ENCODE results near the gene HBP1. TPM values are rescaled to one million over a fixed set of nuclear protein-coding genes. Genes with fewer than 3 reads are reported as not detected.

The HBP1 gene
- total RNA-seq, 1 donor from 2014 or later: 84.6 TPM

DNA sequence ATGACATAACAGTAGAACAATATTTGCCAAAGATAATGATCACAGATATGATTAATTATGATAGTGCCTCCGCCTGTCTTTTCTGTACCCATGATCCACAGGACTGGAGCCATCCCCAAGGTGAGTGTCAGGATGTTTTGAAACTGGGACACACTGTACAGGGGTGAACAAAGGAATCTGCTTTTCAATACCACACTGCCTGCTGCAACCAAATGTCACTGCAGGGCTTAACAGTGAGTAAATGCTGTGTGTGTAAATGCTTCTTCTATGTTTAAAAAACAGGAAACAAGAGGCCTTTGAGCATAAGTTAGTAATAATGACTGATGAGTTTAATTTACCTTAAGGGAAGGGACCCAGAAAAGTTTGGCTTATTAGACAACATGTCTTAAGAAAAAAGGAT, 65.2 kb downstream of the HBP1 start:
- H3K36me3 Mint-ChIP-seq (ENCODE audit: unreplicated experiment): peaks cover 12% of the 10 kb centered on the region
- no peak for DNase-seq (ENCODE audit: extremely low spot score, unreplicated experiment)
- no peak overlapping the region for H3K4me3 Mint-ChIP-seq (ENCODE audit: unreplicated experiment)
- no peak overlapping the region for H3K27ac Mint-ChIP-seq (ENCODE audit: unreplicated experiment)
- peaks cover 11% of the 10 kb centered on the region for H3K4me1 Mint-ChIP-seq (ENCODE audit: unreplicated experiment)
- TF ChIP-seq, protein P1, sequence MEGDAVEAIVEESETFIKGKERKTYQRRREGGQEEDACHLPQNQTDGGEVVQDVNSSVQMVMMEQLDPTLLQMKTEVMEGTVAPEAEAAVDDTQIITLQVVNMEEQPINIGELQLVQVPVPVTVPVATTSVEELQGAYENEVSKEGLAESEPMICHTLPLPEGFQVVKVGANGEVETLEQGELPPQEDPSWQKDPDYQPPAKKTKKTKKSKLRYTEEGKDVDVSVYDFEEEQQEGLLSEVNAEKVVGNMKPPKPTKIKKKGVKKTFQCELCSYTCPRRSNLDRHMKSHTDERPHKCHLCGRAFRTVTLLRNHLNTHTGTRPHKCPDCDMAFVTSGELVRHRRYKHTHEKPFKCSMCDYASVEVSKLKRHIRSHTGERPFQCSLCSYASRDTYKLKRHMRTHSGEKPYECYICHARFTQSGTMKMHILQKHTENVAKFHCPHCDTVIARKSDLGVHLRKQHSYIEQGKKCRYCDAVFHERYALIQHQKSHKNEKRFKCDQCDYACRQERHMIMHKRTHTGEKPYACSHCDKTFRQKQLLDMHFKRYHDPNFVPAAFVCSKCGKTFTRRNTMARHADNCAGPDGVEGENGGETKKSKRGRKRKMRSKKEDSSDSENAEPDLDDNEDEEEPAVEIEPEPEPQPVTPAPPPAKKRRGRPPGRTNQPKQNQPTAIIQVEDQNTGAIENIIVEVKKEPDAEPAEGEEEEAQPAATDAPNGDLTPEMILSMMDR (IDR thresholded peaks at IDR 0.05): no peak
- H3K9me3 Mint-ChIP-seq (ENCODE audit: unreplicated experiment): no peaks in the 10 kb centered on the region
- no peaks in the 10 kb centered on the region for H3K27me3 Mint-ChIP-seq (ENCODE audit: unreplicated experiment)

DNA sequence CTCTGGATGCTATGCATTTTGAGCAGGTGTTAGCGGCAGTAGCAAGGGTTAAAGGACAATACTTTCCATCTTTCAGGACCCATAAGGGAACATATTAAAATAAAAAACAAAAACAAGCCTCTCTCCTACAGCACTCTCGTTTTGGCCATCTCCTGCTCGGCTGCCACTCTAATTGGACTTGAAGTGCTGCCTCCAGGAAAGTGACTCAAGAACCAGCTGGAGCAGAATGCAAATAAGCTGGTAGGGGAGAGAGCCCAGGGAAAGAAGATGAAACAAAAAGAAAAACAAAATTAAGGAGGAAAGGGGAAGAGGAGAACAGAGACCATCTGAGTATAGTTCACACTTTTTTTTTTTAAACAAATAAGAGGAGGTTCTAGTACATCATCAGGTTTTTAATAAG, 65.6 kb downstream of the HBP1 start:
- Mint-ChIP-seq H3K4me1 (ENCODE audit: unreplicated experiment) (peaks cover 11% of the 10 kb centered on the region), H3K9me3 (ENCODE audit: unreplicated experiment) (no peaks in the 10 kb centered on the region), H3K27ac (ENCODE audit: unreplicated experiment) (no peak overlapping the region), H3K4me3 (ENCODE audit: unreplicated experiment) (no peak overlapping the region), H3K27me3 (ENCODE audit: unreplicated experiment) (no peaks in the 10 kb centered on the region), H3K36me3 (ENCODE audit: unreplicated experiment) (peaks cover 9% of the 10 kb centered on the region)
- TF ChIP-seq, protein P1 (IDR thresholded peaks at IDR 0.05): no peak
- no peak for DNase-seq (ENCODE audit: extremely low spot score, unreplicated experiment)

DNA sequence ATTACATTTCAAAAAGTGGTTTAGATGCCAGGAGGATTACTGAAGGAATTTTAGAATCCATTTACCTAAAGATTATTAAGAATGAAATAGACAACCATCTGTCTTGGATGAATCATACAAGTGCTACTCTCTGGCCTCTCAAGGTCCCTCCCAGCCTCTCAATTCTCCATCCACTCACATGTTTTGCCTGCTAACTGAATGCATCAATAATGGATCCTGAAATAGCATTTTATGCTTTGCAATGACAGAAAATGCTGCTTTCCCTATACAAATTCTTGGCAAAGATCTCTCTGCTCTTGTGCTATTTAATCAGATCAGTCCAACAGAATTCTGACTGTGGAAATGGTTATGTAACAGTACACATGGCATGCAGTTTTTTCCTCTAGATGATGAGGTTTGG, 68.1 kb downstream of the HBP1 start:
- DNase-seq (ENCODE audit: extremely low spot score, unreplicated experiment): no peak
- H3K4me1 Mint-ChIP-seq (ENCODE audit: unreplicated experiment): peaks cover 5% of the 10 kb centered on the region
- H3K9me3 Mint-ChIP-seq (ENCODE audit: unreplicated experiment): no peaks in the 10 kb centered on the region
- H3K27me3 Mint-ChIP-seq (ENCODE audit: unreplicated experiment): no peaks in the 10 kb centered on the region
- TF ChIP-seq, protein P1 (IDR thresholded peaks at IDR 0.05): no peak
- H3K4me3 Mint-ChIP-seq (ENCODE audit: unreplicated experiment): no peak overlapping the region
- H3K27ac Mint-ChIP-seq (ENCODE audit: unreplicated experiment): no peak overlapping the region
- peaks cover 11% of the 10 kb centered on the region for H3K36me3 Mint-ChIP-seq (ENCODE audit: unreplicated experiment)

DNA sequence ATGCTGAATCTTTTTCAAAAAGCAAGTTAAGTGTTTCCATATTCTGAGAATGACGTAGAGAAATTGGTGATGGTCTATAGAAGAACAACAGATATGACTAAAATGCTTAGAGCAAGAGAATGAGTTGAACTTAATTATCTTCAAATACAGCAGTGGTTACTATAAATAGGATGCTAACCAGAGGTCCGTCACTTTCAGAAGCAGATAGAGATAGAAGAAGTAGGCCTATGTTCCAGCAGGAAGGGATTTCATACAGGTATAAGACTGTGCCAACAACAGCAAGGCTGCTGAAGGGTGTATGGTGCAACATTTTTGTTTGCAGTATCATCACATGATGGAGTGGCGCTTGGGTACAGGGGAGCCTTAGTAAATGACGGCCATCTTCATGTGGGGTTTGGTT, 68.6 kb downstream of the HBP1 start:
- no peak for DNase-seq (ENCODE audit: extremely low spot score, unreplicated experiment)
- Mint-ChIP-seq H3K4me3 (ENCODE audit: unreplicated experiment) (no peak overlapping the region), H3K27ac (ENCODE audit: unreplicated experiment) (no peak overlapping the region), H3K4me1 (ENCODE audit: unreplicated experiment) (peaks cover 5% of the 10 kb centered on the region), H3K36me3 (ENCODE audit: unreplicated experiment) (peaks cover 11% of the 10 kb centered on the region), H3K27me3 (ENCODE audit: unreplicated experiment) (no peaks in the 10 kb centered on the region), H3K9me3 (ENCODE audit: unreplicated experiment) (no peaks in the 10 kb centered on the region)
- TF ChIP-seq, protein P1 (IDR thresholded peaks at IDR 0.05): no peak

DNA sequence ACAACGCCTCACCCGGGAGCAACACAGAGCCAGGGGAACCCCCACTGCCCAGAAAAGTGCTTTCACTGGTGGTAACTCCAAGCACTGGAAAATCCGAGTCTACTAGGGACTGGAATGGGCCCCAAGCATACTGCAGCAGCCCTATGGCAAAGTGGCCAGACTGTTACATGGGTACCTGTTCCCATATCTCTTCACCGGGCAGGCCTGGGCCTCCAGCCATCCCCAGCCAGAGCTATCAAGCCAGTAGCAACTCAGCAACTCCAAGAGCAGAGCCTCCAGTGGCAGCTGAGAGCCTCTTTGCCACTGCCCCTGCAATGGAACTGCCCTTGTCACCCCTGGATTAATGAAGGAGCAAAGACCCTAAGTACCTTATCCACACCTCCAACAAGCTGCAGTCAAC, 73.5 kb downstream of the HBP1 start:
- Mint-ChIP-seq H3K4me1 (ENCODE audit: unreplicated experiment) (no peaks in the 10 kb centered on the region), H3K4me3 (ENCODE audit: unreplicated experiment) (no peak overlapping the region), H3K36me3 (ENCODE audit: unreplicated experiment) (peaks cover 41% of the 10 kb centered on the region), H3K27me3 (ENCODE audit: unreplicated experiment) (no peaks in the 10 kb centered on the region), H3K27ac (ENCODE audit: unreplicated experiment) (no peak overlapping the region), H3K9me3 (ENCODE audit: unreplicated experiment) (peaks cover 29% of the 10 kb centered on the region)
- TF ChIP-seq, protein P1 (IDR thresholded peaks at IDR 0.05): no peak
- DNase-seq (ENCODE audit: extremely low spot score, unreplicated experiment): no peak
